Parathyroid adenoma (tissue), 2 donors: ENCODE results near the gene SMAD3.

Experiments
- H2AFZ ChIP-seq: fragments of 300-600 bp; sonication (generic); one replicate; pipeline ENCODE4 v1.7.0; 2017; ENCODE audit warnings: antibody characterized with exemption, mild to moderate bottlenecking
- H3K27ac ChIP-seq: fragments of 300-600 bp; sonication (generic); one replicate; pipeline ENCODE4 v1.7.0; 2017
- H3K27me3 ChIP-seq: fragments of 300-600 bp; sonication (generic); one replicate; pipeline ENCODE4 v1.7.0; 2017; ENCODE audit warnings: low read length; ENCODE audit not compliant: control insufficient read depth, insufficient read depth
- H3K36me3 ChIP-seq: fragments of 300-600 bp; sonication (generic); one replicate; pipeline ENCODE4 v1.7.0; 2017; ENCODE audit warnings: low read length; ENCODE audit not compliant: control insufficient read depth, insufficient read depth
- H3K4me1 ChIP-seq: fragments of 300-600 bp; sonication (generic); one replicate; pipeline ENCODE4 v1.7.0; 2017; ENCODE audit warnings: control low read depth
- H3K4me2 ChIP-seq: fragments of 300-600 bp; sonication (generic); one replicate; pipeline ENCODE4 v1.7.0; 2017; ENCODE audit warnings: low read length
- H3K4me3 ChIP-seq: fragments of 300-600 bp; sonication (generic); one replicate; pipeline ENCODE4 v1.7.0; 2017; ENCODE audit warnings: low read depth, low read length
- H3K79me2 ChIP-seq: fragments of 300-600 bp; sonication (generic); one replicate; pipeline ENCODE4 v1.7.0; 2017; ENCODE audit warnings: control low read depth
- H3K9ac ChIP-seq: fragments of 300-600 bp; sonication (generic); one replicate; pipeline ENCODE4 v1.7.0; 2017; ENCODE audit warnings: mild to moderate bottlenecking
- H3K9me3 ChIP-seq: fragments of 300-600 bp; sonication (generic); one replicate; pipeline ENCODE4 v1.7.0; 2017; ENCODE audit warnings: low read length; ENCODE audit not compliant: control insufficient read depth
- TF ChIP-seq, protein P1 (sequence below): fragments of 300-600 bp; sonication (generic); IDR thresholded peaks from one replicate; pipeline ENCODE4 v1.7.0; 2017; ENCODE audit warnings: antibody characterized with exemption, mild to moderate bottlenecking
- donor health status: primary hyperparathyroidism.

SMAD3 gene

DNA sequence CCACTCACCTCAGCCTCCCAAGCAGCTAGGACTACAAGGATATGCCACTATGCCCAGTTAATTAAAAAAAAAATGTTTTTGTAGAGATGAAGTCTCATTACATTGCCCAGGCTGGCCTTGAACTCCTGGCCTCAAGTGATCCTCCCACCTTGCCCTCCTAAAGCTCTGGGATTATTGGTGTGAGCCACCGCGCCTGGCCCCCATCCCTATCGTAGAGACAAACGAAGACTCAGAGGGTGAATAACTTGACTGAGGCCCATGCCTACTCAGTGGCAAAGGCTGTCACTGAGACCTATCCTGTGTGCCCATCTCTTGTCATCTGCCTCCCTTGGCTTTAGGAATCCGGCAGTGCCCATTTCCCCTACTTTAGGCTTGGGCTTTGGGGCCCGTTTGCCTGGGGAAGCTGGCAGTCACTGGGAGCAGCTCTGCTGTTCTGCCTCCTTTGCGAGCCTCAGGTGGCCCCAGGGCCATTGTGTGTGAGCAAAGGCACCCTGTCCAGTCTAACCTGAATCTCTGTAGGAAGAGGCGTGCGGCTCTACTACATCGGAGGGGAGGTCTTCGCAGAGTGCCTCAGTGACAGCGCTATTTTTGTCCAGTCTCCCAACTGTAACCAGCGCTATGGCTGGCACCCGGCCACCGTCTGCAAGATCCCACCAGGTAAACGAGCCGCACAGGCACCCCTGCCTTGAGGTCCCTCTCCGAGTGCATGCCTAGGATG, 119.0 kb downstream of the SMAD3 start:
- H3K79me2 ChIP-seq: no peaks in the 10 kb centered on the region
- H3K4me3 ChIP-seq: no peak overlapping the region
- no peak overlapping the region for H3K27ac ChIP-seq
- H3K9ac ChIP-seq: no peak overlapping the region
- no peak overlapping the region for H2AFZ ChIP-seq
- TF ChIP-seq, protein P1, sequence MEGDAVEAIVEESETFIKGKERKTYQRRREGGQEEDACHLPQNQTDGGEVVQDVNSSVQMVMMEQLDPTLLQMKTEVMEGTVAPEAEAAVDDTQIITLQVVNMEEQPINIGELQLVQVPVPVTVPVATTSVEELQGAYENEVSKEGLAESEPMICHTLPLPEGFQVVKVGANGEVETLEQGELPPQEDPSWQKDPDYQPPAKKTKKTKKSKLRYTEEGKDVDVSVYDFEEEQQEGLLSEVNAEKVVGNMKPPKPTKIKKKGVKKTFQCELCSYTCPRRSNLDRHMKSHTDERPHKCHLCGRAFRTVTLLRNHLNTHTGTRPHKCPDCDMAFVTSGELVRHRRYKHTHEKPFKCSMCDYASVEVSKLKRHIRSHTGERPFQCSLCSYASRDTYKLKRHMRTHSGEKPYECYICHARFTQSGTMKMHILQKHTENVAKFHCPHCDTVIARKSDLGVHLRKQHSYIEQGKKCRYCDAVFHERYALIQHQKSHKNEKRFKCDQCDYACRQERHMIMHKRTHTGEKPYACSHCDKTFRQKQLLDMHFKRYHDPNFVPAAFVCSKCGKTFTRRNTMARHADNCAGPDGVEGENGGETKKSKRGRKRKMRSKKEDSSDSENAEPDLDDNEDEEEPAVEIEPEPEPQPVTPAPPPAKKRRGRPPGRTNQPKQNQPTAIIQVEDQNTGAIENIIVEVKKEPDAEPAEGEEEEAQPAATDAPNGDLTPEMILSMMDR: no peak
- no peaks in the 10 kb centered on the region for H3K36me3 ChIP-seq
- no peak overlapping the region for H3K4me2 ChIP-seq
- no peaks in the 10 kb centered on the region for H3K9me3 ChIP-seq
- no peaks in the 10 kb centered on the region for H3K4me1 ChIP-seq
- H3K27me3 ChIP-seq: no peaks in the 10 kb centered on the region

DNA sequence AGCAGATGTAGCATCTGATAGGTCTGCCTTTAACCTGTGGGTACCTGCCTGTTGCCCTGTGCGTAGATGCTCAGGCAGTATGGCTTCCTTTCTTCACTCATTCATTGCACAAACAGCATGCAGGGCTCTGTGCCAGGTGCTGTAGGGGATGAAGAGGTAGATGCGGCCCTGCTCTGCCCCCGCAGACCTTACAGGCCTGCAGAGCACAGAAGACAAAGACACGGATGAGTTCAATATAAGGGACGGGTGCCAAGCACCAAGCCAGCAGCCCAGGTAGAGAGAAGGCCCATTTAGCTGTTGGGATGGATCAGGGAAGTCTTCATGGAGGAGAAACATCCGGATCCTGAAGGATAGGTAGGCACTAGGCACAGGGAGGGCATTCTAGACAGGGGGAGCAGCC, 119.6 kb downstream of the SMAD3 start:
- Histone ChIP-seq H3K27ac (no peak overlapping the region), H3K4me3 (no peak overlapping the region), H3K4me1 (no peaks in the 10 kb centered on the region), H3K27me3 (no peaks in the 10 kb centered on the region), H3K79me2 (no peaks in the 10 kb centered on the region), H3K36me3 (no peaks in the 10 kb centered on the region), H3K4me2 (no peak overlapping the region), H3K9me3 (no peaks in the 10 kb centered on the region), H3K9ac (no peak overlapping the region), H2AFZ (no peak overlapping the region)
- TF ChIP-seq, protein P1: no peak

DNA sequence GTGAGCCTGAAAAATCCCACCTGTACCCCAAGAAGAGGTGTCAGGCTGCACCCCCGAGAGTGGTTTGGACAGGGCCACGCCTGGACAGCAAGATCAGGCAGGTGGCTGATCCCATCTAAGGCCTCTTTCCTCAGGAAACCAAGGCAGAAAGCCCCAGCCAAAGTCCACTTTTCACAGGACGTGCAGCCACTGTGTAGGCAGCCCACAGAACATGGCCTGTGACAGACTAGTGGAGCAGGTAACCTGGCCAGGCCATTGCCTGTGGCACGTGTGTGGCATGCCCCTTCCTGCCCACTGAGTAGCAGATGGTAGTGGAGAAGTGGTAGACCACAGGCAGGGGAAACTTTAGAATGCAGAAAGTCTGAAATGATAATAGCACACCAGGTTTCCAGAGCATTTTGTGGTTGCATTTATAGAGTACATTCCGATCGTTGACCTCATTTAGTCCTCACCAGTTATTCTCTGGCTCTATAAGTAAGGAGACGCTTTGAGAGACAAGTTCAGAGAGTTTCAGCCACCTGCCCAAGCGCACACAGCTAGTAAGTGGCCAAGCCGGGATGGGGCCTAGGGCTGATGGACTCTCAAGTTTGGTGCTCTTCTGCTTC, 120.3 kb downstream of the SMAD3 start:
- Histone ChIP-seq H3K79me2 (no peaks in the 10 kb centered on the region), H3K9me3 (no peaks in the 10 kb centered on the region), H3K4me2 (no peak overlapping the region), H3K9ac (no peak overlapping the region), H3K27ac (no peak overlapping the region), H2AFZ (no peak overlapping the region), H3K4me3 (no peak overlapping the region), H3K27me3 (no peaks in the 10 kb centered on the region), H3K4me1 (no peaks in the 10 kb centered on the region), H3K36me3 (no peaks in the 10 kb centered on the region)
- TF ChIP-seq, protein P1: no peak

DNA sequence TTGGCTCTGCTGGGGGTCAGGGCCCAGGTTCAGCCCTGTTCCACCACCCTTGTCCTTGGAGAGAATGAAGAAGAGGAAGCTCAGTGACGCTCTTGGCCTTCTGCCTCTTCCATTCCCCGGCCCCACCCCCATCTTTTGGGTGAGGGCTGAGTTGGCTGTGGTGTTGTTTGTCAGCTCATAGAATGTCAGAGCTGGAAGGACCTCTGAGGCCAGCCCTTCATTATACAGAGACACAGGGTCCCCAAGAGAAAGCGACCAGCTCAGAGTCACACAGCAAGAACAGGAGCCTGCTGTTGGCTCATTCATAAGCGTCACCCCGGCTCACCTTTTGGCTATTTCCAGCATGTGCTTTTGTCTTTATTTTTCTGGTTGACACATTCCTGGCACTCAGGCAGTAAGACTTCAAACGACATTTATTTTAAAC, 120.8 kb downstream of the SMAD3 start:
- Histone ChIP-seq H3K79me2 (no peaks in the 10 kb centered on the region), H3K36me3 (no peaks in the 10 kb centered on the region), H3K27me3 (no peaks in the 10 kb centered on the region), H3K9me3 (no peaks in the 10 kb centered on the region), H3K4me2 (no peak overlapping the region), H2AFZ (no peak overlapping the region), H3K4me1 (no peaks in the 10 kb centered on the region), H3K4me3 (no peak overlapping the region), H3K9ac (no peak overlapping the region), H3K27ac (no peak overlapping the region)
- TF ChIP-seq, protein P1: no peak

DNA sequence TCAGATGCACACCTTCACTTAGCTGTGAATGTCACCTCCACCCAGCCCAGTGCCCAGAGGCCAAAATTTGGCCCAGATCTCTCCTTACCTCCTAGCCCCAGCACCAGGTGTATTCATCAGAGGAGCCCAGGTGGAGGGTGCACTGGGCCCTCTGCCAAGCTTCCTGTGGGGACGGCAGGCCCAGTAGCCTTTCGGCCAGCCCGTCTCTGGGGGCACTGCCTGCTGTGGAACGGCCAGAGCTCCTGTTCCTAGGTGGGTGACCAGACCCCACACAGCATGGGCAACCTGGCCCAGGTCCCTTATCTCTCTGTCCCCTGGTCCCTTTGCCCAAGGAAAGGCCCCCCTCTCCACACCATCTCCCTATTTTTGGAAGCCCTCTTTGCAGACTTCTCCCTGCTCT, 121.3 kb downstream of the SMAD3 start:
- Histone ChIP-seq H3K27ac (no peak overlapping the region), H3K36me3 (no peaks in the 10 kb centered on the region)

More for the DNA sequence above, 121.3 kb downstream of the SMAD3 start:
- TF ChIP-seq, protein P1: no peak
- Histone ChIP-seq H3K4me3 (no peak overlapping the region), H3K27me3 (no peaks in the 10 kb centered on the region), H3K4me2 (no peak overlapping the region), H3K79me2 (no peaks in the 10 kb centered on the region), H3K4me1 (no peaks in the 10 kb centered on the region), H3K9ac (no peak overlapping the region), H2AFZ (no peak overlapping the region), H3K9me3 (no peaks in the 10 kb centered on the region)
